Measurements from ENCODE around the gene TGM6. TPM values are rescaled to one million over a fixed set of nuclear protein-coding genes. Genes with fewer than 3 reads are reported as not detected.

Gene TGM6
- total RNA-seq, 1 experiment from 2014 or later = not detected

- intact Hi-C loops (cut with micrococcal nuclease; ENCODE audit: unreplicated experiment) = no loop called here
- H3K4me1 Mint-ChIP-seq (ENCODE audit: low read depth, unreplicated experiment) = no peaks in the 10 kb centered on the region
- DNase-seq = no peak
- H3K27ac Mint-ChIP-seq (ENCODE audit: unreplicated experiment) = no peak overlapping the region
- CTCF ChIA-PET = no interaction called here
- H3K9me3 Mint-ChIP-seq (ENCODE audit: low read depth, unreplicated experiment) = no peaks in the 10 kb centered on the region
- H3K36me3 Mint-ChIP-seq (ENCODE audit: insufficient read depth, unreplicated experiment) = no peaks in the 10 kb centered on the region
- BruUV-seq (replicated peaks) = no TSS peak
- no peak overlapping the region for H3K4me3 Mint-ChIP-seq (ENCODE audit: low read depth, unreplicated experiment)
- no peak for TF ChIP-seq CTCF (IDR thresholded peaks at IDR 0.05; ENCODE audit: unreplicated experiment)
- H3K27me3 Mint-ChIP-seq (ENCODE audit: unreplicated experiment) = no peaks in the 10 kb centered on the region
Measured at GRCh38 chr20:2480381-2480780, 99.7 kb downstream of the TGM6 start.

Other genes starting within 250 kb of the TGM6 start
- gene TGM3, start 84.9 kb upstream of the TGM6 start, total RNA-seq (2022) = not detected in 2 replicates
- 208 and 215 TPM in 2 replicates for gene SNRPB, start 89.9 kb downstream of the TGM6 start, total RNA-seq (2022)
- gene ZNF343, start 128.0 kb downstream of the TGM6 start, total RNA-seq (2022) = 6.5 and 6.8 TPM in 2 replicates
- not detected in 2 replicates for gene TMC2, start 155.7 kb downstream of the TGM6 start, total RNA-seq (2022)

Measured in Calu3 (cell line).